T-cell (primary cell): Measurements from ENCODE around the gene SPAG9. TPM values are rescaled to one million over a fixed set of nuclear protein-coding genes. Genes with fewer than 3 reads are reported as not detected.

Experiments
- ATAC-seq, 4 experiments: fragments of 200-7000 bp in 3 of 4; fragments of 150-1000 bp in 1 of 4; cut with Tn5 transposase; replicated peaks in 1 of 4; 1 replicate in 3 of 4; 2 replicates in 1 of 4; pipeline ENCODE4 v1.10.0; 2021; ENCODE audit warnings: moderate library complexity in 3 of 4, mild to moderate bottlenecking in 2 of 4, moderate number of reproducible peaks in 1 of 4
- CTCF ChIA-PET, 2 donors: fragments of 300-600 bp; sonication (Branson Sonifier 250); formaldehyde crosslinking; loops; one replicate each; lab custom pipeline; 2022; ENCODE audit warnings: antibody characterized with exemption in 2 of 2; lab: Charles Lee
- POLR2A ChIA-PET, 2 donors: fragments of 300-600 bp; sonication (Branson Sonifier 250); formaldehyde crosslinking; loops; one replicate each; lab custom pipeline; 2022; ENCODE audit warnings: antibody characterized with exemption in 2 of 2; lab: Charles Lee
- DNase-seq, 35 experiments: peaks; one replicate each; pipeline versions ENCODE4 v3.0.0 to v3.0.0-alpha.2; 2013 to 2023
- H3K27ac ChIP-seq: one replicate; pipeline ENCODE4 v1.5.1; 2013; ENCODE audit warnings: low read length
- H3K27me3 ChIP-seq, 2 experiments: replicated peaks in 1 of 2; 1 replicate in 1 of 2; 2 replicates in 1 of 2; pipeline versions ENCODE4 v1.6.1 to v1.7.0; 2013; ENCODE audit warnings: low read length in 1 of 2, mixed read lengths in 1 of 2; ENCODE audit not compliant: control insufficient read depth in 2 of 2, insufficient read depth in 2 of 2; ENCODE audit errors: extremely low read depth in 1 of 2
- H3K36me3 ChIP-seq, 2 donors: 1 replicate in 1 of 2; 2 replicates in 1 of 2; pipeline versions ENCODE4 v1.6.1 to v1.7.0; 2013; ENCODE audit warnings: low read length in 1 of 2; ENCODE audit not compliant: control insufficient read depth in 2 of 2, insufficient read depth in 1 of 2; ENCODE audit errors: extremely low read depth in 1 of 2
- H3K4me1 ChIP-seq, 2 experiments: 1 replicate in 1 of 2; 2 replicates in 1 of 2; pipeline versions ENCODE4 v1.6.1 to v1.7.0; 2013; ENCODE audit warnings: low read length in 2 of 2, mixed read lengths in 1 of 2; ENCODE audit not compliant: insufficient read depth in 2 of 2, control insufficient read depth in 1 of 2; ENCODE audit errors: extremely low read depth in 1 of 2
- H3K4me3 ChIP-seq, 2 donors: 1 replicate in 1 of 2; 2 replicates in 1 of 2; pipeline versions ENCODE4 v1.5.1 to v1.7.0; 2013; ENCODE audit warnings: mild to moderate bottlenecking in 2 of 2, low read length in 1 of 2, moderate library complexity in 1 of 2; ENCODE audit not compliant: control insufficient read depth in 1 of 2; ENCODE audit errors: extremely low read depth in 1 of 2
- H3K9me3 ChIP-seq: 2 replicates; pipeline ENCODE4 v1.7.0; 2013
- H3K27ac Mint-ChIP-seq, 2 donors: one replicate each; pipeline ENCODE4 v1.8.0; 2020 to 2021; ENCODE audit warnings: mild to moderate bottlenecking in 2 of 2, mixed read lengths in 2 of 2
- H3K27me3 Mint-ChIP-seq, 2 donors: one replicate each; pipeline ENCODE4 v1.8.0; 2021 to 2022; ENCODE audit warnings: mixed read lengths in 2 of 2
- H3K36me3 Mint-ChIP-seq: one replicate; pipeline ENCODE4 v1.8.0; 2021; ENCODE audit warnings: mixed read lengths
- H3K4me1 Mint-ChIP-seq, 3 donors: one replicate each; pipeline ENCODE4 v1.8.0; 2020 to 2022; ENCODE audit warnings: mixed read lengths in 3 of 3, mild to moderate bottlenecking in 1 of 3
- H3K4me3 Mint-ChIP-seq, 3 donors: one replicate each; pipeline ENCODE4 v1.8.0; 2020 to 2022; ENCODE audit warnings: mild to moderate bottlenecking in 3 of 3, mixed read lengths in 3 of 3, moderate library complexity in 3 of 3
- H3K9me3 Mint-ChIP-seq, 3 donors: one replicate each; pipeline ENCODE4 v1.8.0; 2020 to 2022; ENCODE audit warnings: mixed read lengths in 3 of 3
- WGBS: methylation state at CpG from one replicate; pipeline ENCODE4 v1.1.5; 2013; ENCODE audit warnings: missing lambda C conversion rate; ENCODE audit not compliant: insufficient coverage; 5-methylcytosine and 5-hydroxymethylcytosine counted together
- total RNA-seq, 35 experiments: library from RNA in 6 of 35; stranded (reverse) in 6 of 35; fragments of 120-200 nt in 1 of 35; gene quantifications; one replicate each; pipeline versions ENCODE4 v1.2.1 to v1.2.4 and lab custom pipeline; 2013 to 2026

The SPAG9 gene
- total RNA-seq, 5 donors from 2014 or later (not counting 1 experiment from before 2014, with no cell fraction given), result 48.9 to 61.8 (median 51.9) TPM

GRCh38 chr17:51029568-51030463 lies 90.9 kb downstream of the SPAG9 start:
- peak overlapping the region; percentile 92 for H3K27ac ChIP-seq
- peaks cover 17% of the 10 kb centered on the region for H3K36me3 Mint-ChIP-seq
- peak overlapping the region; percentile 94 to 97 for H3K27ac Mint-ChIP-seq
- ChIA-PET CTCF (interaction anchor here in 1 of 2 donors (1.4 to 1.5 kb wide), 2 partner anchors 29 to 91 kb away, joined by 6 to 8 read pairs; partner anchors contain the start of gene SPAG9), POLR2A (interaction anchor here in 1 of 2 donors (0.6 kb wide), 1 partner anchor 70 kb away, joined by 8 read pairs; no protein-coding TSS in a partner anchor)
- H3K27me3 Mint-ChIP-seq, result no peaks in the 10 kb centered on the region
- no CpG with 5 or more reads among the region's 3 CpGs for WGBS
- H3K4me3 ChIP-seq, result peak overlapping the region in 1 of 2 donors; percentile 14
- H3K4me3 Mint-ChIP-seq, result peak overlapping the region; percentile 60 to 76 (median 73)
- ATAC-seq, result peak; percentile 43 to 80 (median 70)
- no peaks in the 10 kb centered on the region for H3K36me3 ChIP-seq
- H3K9me3 Mint-ChIP-seq, result no peaks in the 10 kb centered on the region
- H3K9me3 ChIP-seq, result no peaks in the 10 kb centered on the region
- peaks cover 19 to 28% (median 26%) of the 10 kb centered on the region in 3 donors for H3K4me1 Mint-ChIP-seq
- peak in 1 of 35 experiments; percentile 65 for DNase-seq
- no peaks in the 10 kb centered on the region for H3K27me3 ChIP-seq
- H3K4me1 ChIP-seq, result peaks cover 5 to 14% of the 10 kb centered on the region in 2 experiments

- POLR2A ChIA-PET, result no interaction called here
- Histone ChIP-seq H3K27me3 (no peaks in the 10 kb centered on the region), H3K9me3 (no peaks in the 10 kb centered on the region), H3K36me3 (no peaks in the 10 kb centered on the region), H3K27ac (peak overlapping the region; percentile 92), H3K4me1 (peaks cover 5 to 14% of the 10 kb centered on the region in 2 experiments), H3K4me3 (peak overlapping the region in 1 of 2 donors; percentile 14)
- no peaks in the 10 kb centered on the region for H3K9me3 Mint-ChIP-seq
- CTCF ChIA-PET, result interaction anchor here in 1 of 2 donors (1.5 kb wide), 2 partner anchors 27 to 91 kb away, joined by 4 to 8 read pairs; partner anchors contain the start of gene SPAG9
- WGBS, result no CpG with 5 or more reads among the region's 1 CpG
- H3K27me3 Mint-ChIP-seq, result no peaks in the 10 kb centered on the region
- peaks cover 19 to 25% (median 25%) of the 10 kb centered on the region in 3 donors for H3K4me1 Mint-ChIP-seq
- H3K27ac Mint-ChIP-seq, result peak overlapping the region; percentile 94 to 97
- no peak for DNase-seq
- no peak for ATAC-seq
- peaks cover 13% of the 10 kb centered on the region for H3K36me3 Mint-ChIP-seq
- peak overlapping the region; percentile 60 to 76 (median 73) for H3K4me3 Mint-ChIP-seq
These were observed 91.5 kb downstream of the SPAG9 start for GRCh38 chr17:51029142-51029541.

GRCh38 chr17:51028176-51028863 lies 92.3 kb downstream of the SPAG9 start:
- Mint-ChIP-seq H3K36me3 (peaks cover 10% of the 10 kb centered on the region), H3K27me3 (no peaks in the 10 kb centered on the region), H3K4me1 (peaks cover 19 to 25% (median 25%) of the 10 kb centered on the region in 3 donors), H3K4me3 (no peak overlapping the region), H3K27ac (no peak overlapping the region), H3K9me3 (no peaks in the 10 kb centered on the region)
- no peak for DNase-seq
- no peaks in the 10 kb centered on the region for H3K27me3 ChIP-seq
- ChIA-PET CTCF (interaction anchor here in 1 of 2 donors (0.6 to 1.5 kb wide), 8 partner anchors 14 to 498 kb away, joined by 3 to 6 read pairs (median 4); partner anchors contain the start of gene NME1), POLR2A (interaction anchor here in 1 of 2 donors (0.6 kb wide), 2 partner anchors 9 to 176 kb away, joined by 3 to 6 read pairs; no protein-coding TSS in a partner anchor)
- peaks cover 0 to 5% of the 10 kb centered on the region in 2 donors for H3K36me3 ChIP-seq
- no peak for ATAC-seq
- H3K27ac ChIP-seq, result no peak overlapping the region
- H3K4me3 ChIP-seq, result no peak overlapping the region
- no CpG with 5 or more reads among the region's 1 CpG for WGBS
- peaks cover 5 to 14% of the 10 kb centered on the region in 2 experiments for H3K4me1 ChIP-seq
- H3K9me3 ChIP-seq, result no peaks in the 10 kb centered on the region

DNA sequence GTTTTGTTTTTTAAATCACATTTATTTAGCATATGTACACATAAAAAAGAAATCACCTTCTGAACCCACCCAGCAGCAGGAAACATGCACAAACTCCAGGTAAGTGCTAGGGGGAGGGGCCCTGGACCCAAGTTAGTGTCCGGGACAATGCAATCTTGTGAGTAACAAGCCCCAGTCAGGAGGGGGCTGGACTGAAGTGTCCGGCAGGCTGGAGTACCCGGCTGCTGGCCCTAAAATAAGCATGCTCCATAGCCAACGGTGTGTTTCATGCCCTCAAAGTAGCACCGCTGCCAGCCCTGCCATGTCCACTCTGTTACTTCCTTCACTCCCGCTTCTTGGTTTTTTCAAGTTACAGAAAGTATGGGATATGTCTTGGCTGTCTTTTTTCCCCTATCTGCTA lies 102.1 kb downstream of the SPAG9 start:
- CTCF ChIA-PET, result no interaction called here
- WGBS, result 89% methylated on average over 3 of the region's 6 CpGs

DNA sequence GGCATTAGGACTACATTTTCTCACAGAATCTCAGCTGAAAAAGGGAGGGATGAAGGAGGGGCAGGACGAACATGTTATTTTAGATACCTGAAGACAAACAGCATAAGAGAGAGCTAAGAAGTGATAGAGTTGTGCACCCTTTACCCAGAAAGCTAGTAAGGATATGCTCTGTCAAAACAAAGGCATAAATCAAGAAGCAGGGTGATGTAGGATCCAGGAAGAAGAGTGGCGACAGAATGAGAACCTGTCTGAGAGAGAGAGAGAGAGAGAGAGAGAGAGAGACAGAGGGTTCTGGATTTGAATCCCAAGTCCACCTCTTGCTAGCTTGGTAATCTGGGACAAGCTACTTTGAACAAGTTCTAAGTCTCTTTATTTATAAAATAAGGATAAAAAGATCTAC lies 103.4 kb downstream of the SPAG9 start:
- CTCF ChIA-PET, result interaction anchor here in 1 of 2 donors (1.1 kb wide), 1 partner anchor 17 kb away, joined by 4 read pairs; no protein-coding TSS in a partner anchor
- H3K4me3 Mint-ChIP-seq, result no peak overlapping the region
- peaks cover 0 to 45% of the 10 kb centered on the region in 2 donors for H3K36me3 ChIP-seq
- no peaks in the 10 kb centered on the region for H3K27me3 ChIP-seq
- H3K4me3 ChIP-seq, result no peak overlapping the region
- peaks cover 38% of the 10 kb centered on the region for H3K36me3 Mint-ChIP-seq
- WGBS, result 100% methylated on average over 1 of the region's 2 CpGs
- no peak for DNase-seq
- H3K27ac ChIP-seq, result no peak overlapping the region
- no peaks in the 10 kb centered on the region for H3K4me1 Mint-ChIP-seq
- no peaks in the 10 kb centered on the region for H3K9me3 ChIP-seq
- ATAC-seq, result no peak
- no peak overlapping the region for H3K27ac Mint-ChIP-seq
- POLR2A ChIA-PET, result no interaction called here
- no peaks in the 10 kb centered on the region for H3K9me3 Mint-ChIP-seq
- no peaks in the 10 kb centered on the region for H3K4me1 ChIP-seq
- no peaks in the 10 kb centered on the region for H3K27me3 Mint-ChIP-seq

More for the DNA sequence above, 102.1 kb downstream of the SPAG9 start:
- no peak for DNase-seq
- Mint-ChIP-seq H3K36me3 (peaks cover 38% of the 10 kb centered on the region), H3K4me3 (no peak overlapping the region), H3K9me3 (no peaks in the 10 kb centered on the region), H3K27ac (no peak overlapping the region), H3K4me1 (no peaks in the 10 kb centered on the region), H3K27me3 (no peaks in the 10 kb centered on the region)
- H3K27ac ChIP-seq, result no peak overlapping the region
- no peak for ATAC-seq
- no peaks in the 10 kb centered on the region for H3K27me3 ChIP-seq
- H3K4me3 ChIP-seq, result no peak overlapping the region
- no peaks in the 10 kb centered on the region for H3K4me1 ChIP-seq
- H3K36me3 ChIP-seq, result peaks cover 0 to 41% of the 10 kb centered on the region in 2 donors
- POLR2A ChIA-PET, result no interaction called here
- no peaks in the 10 kb centered on the region for H3K9me3 ChIP-seq

DNA sequence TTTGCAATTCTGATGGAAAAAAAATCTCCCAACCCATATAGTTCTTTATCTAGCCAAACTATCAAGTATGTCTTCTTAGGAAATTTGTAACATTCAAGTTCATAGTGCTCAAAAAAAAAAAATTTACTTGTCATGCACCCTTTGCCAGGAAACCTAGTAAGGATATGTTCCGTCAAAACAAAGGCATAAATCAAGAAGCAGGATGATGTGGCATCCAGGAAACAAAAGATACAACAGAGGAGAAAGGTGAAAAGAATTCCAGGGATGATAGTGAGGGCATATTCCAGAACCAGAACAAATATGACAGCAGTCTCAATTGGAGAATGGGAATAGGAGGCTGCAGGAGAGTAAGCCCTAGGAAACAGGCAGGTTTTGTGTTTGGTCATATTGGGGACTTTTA lies 104.6 kb downstream of the SPAG9 start:
- no peaks in the 10 kb centered on the region for H3K9me3 Mint-ChIP-seq
- no peak for DNase-seq
- H3K4me3 Mint-ChIP-seq, result no peak overlapping the region
- ChIA-PET CTCF (no interaction called here), POLR2A (no interaction called here)
- no peak overlapping the region for H3K27ac Mint-ChIP-seq
- H3K27ac ChIP-seq, result no peak overlapping the region
- no peak for ATAC-seq
- no peaks in the 10 kb centered on the region for H3K27me3 Mint-ChIP-seq
- no peaks in the 10 kb centered on the region for H3K9me3 ChIP-seq
- H3K4me3 ChIP-seq, result no peak overlapping the region
- WGBS, result 100% methylated on average over 1 of the region's 1 CpG
- H3K36me3 ChIP-seq, result peaks cover 0 to 46% of the 10 kb centered on the region in 2 donors
- no peaks in the 10 kb centered on the region for H3K4me1 ChIP-seq
- H3K27me3 ChIP-seq, result no peaks in the 10 kb centered on the region
- peaks cover 38% of the 10 kb centered on the region for H3K36me3 Mint-ChIP-seq
- no peaks in the 10 kb centered on the region for H3K4me1 Mint-ChIP-seq
